Neural progenitor cell (in vitro differentiated cells): ENCODE measurements around the gene GGT6. TPM values are rescaled to one million over a fixed set of nuclear protein-coding genes. Genes with fewer than 3 reads are reported as not detected.
A peak's percentile ranks its signal among the peaks of the same experiment; 100 is the strongest.

Experiments
- DNase-seq: peaks from one replicate; pipeline ENCODE4 v3.0.0-alpha.2; 2016; ENCODE audit warnings: low spot score
- H2AFZ ChIP-seq: fragments of 200-600 bp; sonication (generic); replicated peaks from 2 replicates; pipeline ENCODE4 v1.6.1; 2016; ENCODE audit warnings: antibody characterized with exemption
- H3F3A ChIP-seq: fragments of 200-600 bp; sonication (generic); 2 replicates; pipeline ENCODE4 v1.6.1; 2016; ENCODE audit warnings: antibody characterized with exemption, low read depth
- H3K27ac ChIP-seq: fragments of 200-600 bp; sonication (generic); 2 replicates; pipeline ENCODE4 v1.5.1; 2016; ENCODE audit warnings: mild to moderate bottlenecking
- H3K27me3 ChIP-seq: fragments of 200-600 bp; sonication (generic); 2 replicates; pipeline ENCODE4 v1.6.1; 2016; ENCODE audit warnings: mild to moderate bottlenecking, moderate library complexity
- H3K36me3 ChIP-seq: fragments of 200-600 bp; sonication (generic); 2 replicates; pipeline ENCODE4 v1.5.1; 2016
- H3K4me1 ChIP-seq: fragments of 200-600 bp; sonication (generic); 2 replicates; pipeline ENCODE4 v1.6.1; 2016; ENCODE audit warnings: mixed run types
- H3K4me2 ChIP-seq: fragments of 200-600 bp; sonication (generic); 2 replicates; pipeline ENCODE4 v1.6.1; 2016
- H3K4me3 ChIP-seq: fragments of 200-600 bp; sonication (generic); 2 replicates; pipeline ENCODE4 v1.5.1; 2016
- H3K79me2 ChIP-seq: fragments of 200-600 bp; sonication (generic); 2 replicates; pipeline ENCODE4 v1.6.1; 2016; ENCODE audit warnings: low read depth
- H3K9ac ChIP-seq: fragments of 200-600 bp; sonication (generic); 2 replicates; pipeline ENCODE4 v1.6.1; 2016
- H3K9me3 ChIP-seq: fragments of 200-600 bp; sonication (generic); 2 replicates; pipeline ENCODE4 v1.5.1; 2016; ENCODE audit warnings: low read depth
- H4K20me1 ChIP-seq: fragments of 200-600 bp; sonication (generic); 2 replicates; pipeline ENCODE4 v1.6.1; 2016; ENCODE audit warnings: low read depth
- H3K27ac Mint-ChIP-seq: 3 replicates; pipeline ENCODE4 v1.8.0; 2021; ENCODE audit warnings: mixed read lengths
- H3K27me3 Mint-ChIP-seq: 2 replicates; pipeline ENCODE4 v1.8.0; 2022; ENCODE audit warnings: low read depth, mild to moderate bottlenecking, inconsistent platforms, moderate library complexity, mixed read lengths; ENCODE audit not compliant: insufficient read depth
- H3K36me3 Mint-ChIP-seq: 3 replicates; pipeline ENCODE4 v1.8.0; 2021; ENCODE audit warnings: mixed read lengths
- H3K4me1 Mint-ChIP-seq: 3 replicates; pipeline ENCODE4 v1.8.0; 2021; ENCODE audit warnings: mixed read lengths
- H3K4me3 Mint-ChIP-seq: 3 replicates; pipeline ENCODE4 v1.8.0; 2021; ENCODE audit warnings: mild to moderate bottlenecking, moderate library complexity, mixed read lengths
- H3K9me3 Mint-ChIP-seq: 3 replicates; pipeline ENCODE4 v1.8.0; 2020; ENCODE audit warnings: mixed read lengths
- CTCF ChIP-seq: fragments of 200-600 bp; sonication (generic); IDR thresholded peaks from 2 replicates; pipeline ENCODE4 v1.5.1; 2017; ENCODE audit warnings: antibody characterized with exemption, mild to moderate bottlenecking
- EZH2 ChIP-seq: fragments of 200-600 bp; sonication (generic); IDR thresholded peaks from 2 replicates; pipeline ENCODE4 v1.6.1; 2017; ENCODE audit warnings: antibody characterized with exemption, mild to moderate bottlenecking, moderate library complexity
- EZH2phosphoT487 ChIP-seq: fragments of 200-600 bp; sonication (generic); IDR thresholded peaks from 2 replicates; pipeline ENCODE4 v1.6.1; 2017; ENCODE audit warnings: antibody characterized with exemption
- total RNA-seq: library from RNA; depleted of rRNA; stranded (reverse); fragments of >200 nt; gene quantifications from 2 replicates; pipeline ENCODE4 v1.2.3, GENCODE V29; 2015; ENCODE audit warnings: low replicate concordance

Gene GGT6
- total RNA-seq, 1 donor from 2014 or later = not detected

- Histone ChIP-seq H2AFZ (peak overlapping the region; percentile 23), H3K79me2 (no peaks in the 10 kb centered on the region), H3F3A (peaks cover 15% of the 10 kb centered on the region), H3K4me1 (peaks cover 14% of the 10 kb centered on the region), H3K9me3 (no peaks in the 10 kb centered on the region), H3K9ac (no peak overlapping the region), H3K27me3 (no peaks in the 10 kb centered on the region), H3K36me3 (no peaks in the 10 kb centered on the region), H3K4me3 (no peak overlapping the region), H3K4me2 (no peak overlapping the region), H3K27ac (no peak overlapping the region), H4K20me1 (no peaks in the 10 kb centered on the region)
- H3K9me3 Mint-ChIP-seq = no peaks in the 10 kb centered on the region
- peak; percentile 85 for DNase-seq
- H3K27me3 Mint-ChIP-seq = peaks cover 8% of the 10 kb centered on the region
- peaks cover 26% of the 10 kb centered on the region for H3K4me1 Mint-ChIP-seq
- H3K27ac Mint-ChIP-seq = no peak overlapping the region
- H3K36me3 Mint-ChIP-seq = peaks cover 1% of the 10 kb centered on the region
- no peak for TF ChIP-seq EZH2
- peak; percentile 60 for TF ChIP-seq CTCF
- no peak for TF ChIP-seq EZH2phosphoT487
- no peak overlapping the region for H3K4me3 Mint-ChIP-seq
Measured at GRCh38 chr17:4594931-4595684, 34.7 kb upstream of the GGT6 start.

- no peaks in the 10 kb centered on the region for H4K20me1 ChIP-seq
- no peak for TF ChIP-seq EZH2
- TF ChIP-seq EZH2phosphoT487 = no peak
- TF ChIP-seq CTCF = no peak
- no peaks in the 10 kb centered on the region for H3K27me3 ChIP-seq
- H3K9ac ChIP-seq = no peak overlapping the region
- Mint-ChIP-seq H3K9me3 (no peaks in the 10 kb centered on the region), H3K4me3 (no peak overlapping the region), H3K27ac (no peak overlapping the region), H3K36me3 (no peaks in the 10 kb centered on the region), H3K27me3 (peaks cover 11% of the 10 kb centered on the region), H3K4me1 (peaks cover 19% of the 10 kb centered on the region)
- peak; percentile 2 for DNase-seq
- H3F3A ChIP-seq = peaks cover 8% of the 10 kb centered on the region
- no peak overlapping the region for H3K4me3 ChIP-seq
- H2AFZ ChIP-seq = peak overlapping the region; percentile 23
- H3K36me3 ChIP-seq = no peaks in the 10 kb centered on the region
- H3K4me1 ChIP-seq = peaks cover 7% of the 10 kb centered on the region
- no peaks in the 10 kb centered on the region for H3K9me3 ChIP-seq
- H3K4me2 ChIP-seq = no peak overlapping the region
- no peaks in the 10 kb centered on the region for H3K79me2 ChIP-seq
- no peak overlapping the region for H3K27ac ChIP-seq
Measured at GRCh38 chr17:4594406-4594805, 34.0 kb upstream of the GGT6 start.

- Mint-ChIP-seq H3K4me3 (no peak overlapping the region), H3K9me3 (no peaks in the 10 kb centered on the region)
Measured at GRCh38 chr17:4593021-4593421, 32.6 kb upstream of the GGT6 start.

More at GRCh38 chr17:4593021-4593421, 32.6 kb upstream of the GGT6 start:
- Histone ChIP-seq H3K4me3 (no peak overlapping the region), H3K27ac (no peak overlapping the region), H2AFZ (no peak overlapping the region), H3K4me1 (no peaks in the 10 kb centered on the region), H3K27me3 (no peaks in the 10 kb centered on the region), H3K36me3 (no peaks in the 10 kb centered on the region), H3K9ac (no peak overlapping the region), H3F3A (peaks cover 2% of the 10 kb centered on the region), H3K9me3 (no peaks in the 10 kb centered on the region), H3K79me2 (no peaks in the 10 kb centered on the region), H3K4me2 (no peak overlapping the region), H4K20me1 (no peaks in the 10 kb centered on the region)
- H3K4me1 Mint-ChIP-seq = peaks cover 12% of the 10 kb centered on the region
- H3K27ac Mint-ChIP-seq = no peak overlapping the region
- TF ChIP-seq EZH2 (no peak), CTCF (no peak), EZH2phosphoT487 (no peak)
- H3K27me3 Mint-ChIP-seq = peaks cover 15% of the 10 kb centered on the region
- no peak for DNase-seq
- no peaks in the 10 kb centered on the region for H3K36me3 Mint-ChIP-seq
